AG04450 (cell line): ENCODE data around the gene ELK1. TPM values are rescaled to one million over a fixed set of nuclear protein-coding genes. Genes with fewer than 3 reads are reported as not detected.

Experiments
- CTCF ChIA-PET: fragments of 300-600, 350-600 bp; formaldehyde crosslinking; extraction: SDS; loops from one replicate; lab custom pipeline; 2022; ENCODE audit warnings: antibody characterized with exemption, inconsistent platforms; lab: Charles Lee
- POLR2A ChIA-PET: fragments of 350-600 bp; formaldehyde crosslinking; extraction: SDS; loops from one replicate; lab custom pipeline; 2021; ENCODE audit warnings: antibody characterized with exemption, inconsistent platforms; lab: Yijun Ruan, JAX
- DNase-seq: peaks from one replicate; pipeline ENCODE4 v3.0.0-alpha.2; 2011; ENCODE audit warnings: low read depth, low spot score
- H3K27ac ChIP-seq: one replicate; pipeline ENCODE4 v1.5.1; 2012; ENCODE audit warnings: low read depth, low read length, control low read depth
- H3K27me3 ChIP-seq: one replicate; pipeline ENCODE4 v1.6.0; 2012; ENCODE audit warnings: low read length; ENCODE audit not compliant: control insufficient read depth, insufficient read depth
- H3K4me3 ChIP-seq: 2 replicates; pipeline ENCODE4 v1.5.1; 2011; ENCODE audit warnings: mild to moderate bottlenecking, low read depth, low read length, control low read depth
- H3K9me3 ChIP-seq: 2 replicates; pipeline ENCODE4 v1.5.1; 2012; ENCODE audit warnings: low read length; ENCODE audit not compliant: control insufficient read depth, insufficient read depth
- polyA plus RNA-seq: library from polyadenylated mRNA; depleted of rRNA; stranded (reverse); fragments of >200 nt; gene quantifications from 2 replicates; pipeline ENCODE4 v1.2.3, GENCODE V29; 2011
- TF ChIP-seq, protein P1 (sequence below): IDR thresholded peaks from 2 replicates; pipeline ENCODE4 v1.5.1; 2011; ENCODE audit warnings: low read depth, low read length, control low read depth, inconsistent platforms

ELK1 gene
- polyA plus RNA-seq, 1 experiment: 22.4 TPM

DNA sequence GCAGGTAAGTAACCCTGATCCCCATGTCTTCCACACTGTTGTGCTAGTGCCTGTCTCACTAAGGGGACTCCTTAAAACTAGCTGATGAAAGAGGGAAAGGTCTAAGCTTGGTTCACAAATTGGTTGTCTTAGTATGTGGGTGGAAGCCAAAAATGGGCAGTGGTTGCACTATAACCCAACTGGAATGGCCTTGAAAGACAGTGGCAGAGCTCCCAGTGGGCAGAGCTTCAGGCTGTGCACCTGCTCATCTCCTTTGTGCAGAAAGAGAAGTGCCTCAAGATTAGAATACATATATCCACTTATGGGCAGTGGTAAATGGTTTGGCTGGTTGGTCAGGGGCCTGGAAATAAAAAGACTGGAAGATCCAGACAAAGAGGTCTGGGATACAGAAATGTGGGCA, 37.9 kb downstream of the ELK1 start:
- TF ChIP-seq, protein P1, sequence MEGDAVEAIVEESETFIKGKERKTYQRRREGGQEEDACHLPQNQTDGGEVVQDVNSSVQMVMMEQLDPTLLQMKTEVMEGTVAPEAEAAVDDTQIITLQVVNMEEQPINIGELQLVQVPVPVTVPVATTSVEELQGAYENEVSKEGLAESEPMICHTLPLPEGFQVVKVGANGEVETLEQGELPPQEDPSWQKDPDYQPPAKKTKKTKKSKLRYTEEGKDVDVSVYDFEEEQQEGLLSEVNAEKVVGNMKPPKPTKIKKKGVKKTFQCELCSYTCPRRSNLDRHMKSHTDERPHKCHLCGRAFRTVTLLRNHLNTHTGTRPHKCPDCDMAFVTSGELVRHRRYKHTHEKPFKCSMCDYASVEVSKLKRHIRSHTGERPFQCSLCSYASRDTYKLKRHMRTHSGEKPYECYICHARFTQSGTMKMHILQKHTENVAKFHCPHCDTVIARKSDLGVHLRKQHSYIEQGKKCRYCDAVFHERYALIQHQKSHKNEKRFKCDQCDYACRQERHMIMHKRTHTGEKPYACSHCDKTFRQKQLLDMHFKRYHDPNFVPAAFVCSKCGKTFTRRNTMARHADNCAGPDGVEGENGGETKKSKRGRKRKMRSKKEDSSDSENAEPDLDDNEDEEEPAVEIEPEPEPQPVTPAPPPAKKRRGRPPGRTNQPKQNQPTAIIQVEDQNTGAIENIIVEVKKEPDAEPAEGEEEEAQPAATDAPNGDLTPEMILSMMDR: no peak
- CTCF ChIA-PET: no interaction called here
- Histone ChIP-seq H3K27me3 (no peaks in the 10 kb centered on the region), H3K27ac (no peak overlapping the region), H3K4me3 (no peak overlapping the region), H3K9me3 (no peaks in the 10 kb centered on the region)
- no peak for DNase-seq
- POLR2A ChIA-PET: no interaction called here

GRCh38 chrX:47611926-47612325, 38.4 kb downstream of the ELK1 start:
- TF ChIP-seq, protein P1: no peak
- Histone ChIP-seq H3K9me3 (no peaks in the 10 kb centered on the region), H3K27me3 (no peaks in the 10 kb centered on the region), H3K27ac (no peak overlapping the region), H3K4me3 (no peak overlapping the region)
- CTCF ChIA-PET: no interaction called here
- POLR2A ChIA-PET: no interaction called here
- DNase-seq: no peak

DNA sequence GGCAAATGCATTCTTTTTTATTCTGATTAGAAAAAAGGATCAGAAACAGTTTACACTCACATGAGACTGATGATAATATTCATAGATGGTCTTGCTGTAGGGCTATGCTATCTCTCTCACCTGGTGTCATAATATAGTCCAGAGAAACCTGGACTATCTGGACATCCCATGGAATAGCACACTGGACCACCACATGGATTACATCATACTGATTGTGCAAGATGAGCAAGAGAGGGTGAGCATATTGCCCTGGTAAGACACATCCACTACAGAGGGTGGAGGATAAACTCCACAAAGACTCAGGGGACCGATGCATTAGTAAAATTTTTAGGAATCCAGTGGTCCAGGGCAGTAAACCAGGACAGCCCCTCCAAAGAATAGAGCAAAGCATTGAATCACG, 38.9 kb downstream of the ELK1 start:
- ChIA-PET POLR2A (no interaction called here), CTCF (no interaction called here)
- H3K9me3 ChIP-seq: no peaks in the 10 kb centered on the region
- H3K27me3 ChIP-seq: no peaks in the 10 kb centered on the region
- no peak overlapping the region for H3K4me3 ChIP-seq
- TF ChIP-seq, protein P1: no peak
- H3K27ac ChIP-seq: no peak overlapping the region
- DNase-seq: no peak

DNA sequence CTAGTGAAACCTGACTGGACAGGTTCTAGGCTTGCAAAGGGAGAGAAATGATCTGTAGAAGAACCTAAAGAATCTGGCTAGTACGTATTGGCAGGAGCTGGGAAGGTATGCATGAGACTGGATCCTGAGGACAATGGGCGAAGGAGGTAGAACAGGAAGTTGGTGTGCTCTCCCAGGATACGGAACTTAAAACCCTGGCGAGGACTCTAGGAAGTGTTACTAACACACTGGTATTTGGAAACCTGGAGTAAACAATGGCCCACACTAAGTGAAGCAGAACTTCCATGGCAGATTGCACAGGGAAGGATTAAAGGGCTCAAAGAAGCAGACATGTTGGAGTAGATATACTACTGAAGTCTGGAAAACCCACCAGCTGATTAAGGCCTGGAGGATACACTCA, 39.9 kb downstream of the ELK1 start:
- no peak overlapping the region for H3K27ac ChIP-seq
- TF ChIP-seq, protein P1: no peak
- POLR2A ChIA-PET: no interaction called here
- no peak for DNase-seq
- CTCF ChIA-PET: no interaction called here
- H3K9me3 ChIP-seq: no peaks in the 10 kb centered on the region
- no peaks in the 10 kb centered on the region for H3K27me3 ChIP-seq
- no peak overlapping the region for H3K4me3 ChIP-seq

- DNase-seq: no peak
- TF ChIP-seq, protein P1: no peak
- H3K27me3 ChIP-seq: no peaks in the 10 kb centered on the region
- POLR2A ChIA-PET: no interaction called here
- CTCF ChIA-PET: no interaction called here
- H3K27ac ChIP-seq: no peak overlapping the region
- no peaks in the 10 kb centered on the region for H3K9me3 ChIP-seq
- no peak overlapping the region for H3K4me3 ChIP-seq
Measured at GRCh38 chrX:47608130-47608810, 42.1 kb downstream of the ELK1 start.
